HG03139 (cell line): Measurements from ENCODE around the gene ZNF398.

Experiments
- ATAC-seq: cut with Tn5 transposase; IDR thresholded peaks from one replicate; pipeline ENCODE4 v1.9.1; 2021; ENCODE audit not compliant: unreplicated experiment

ZNF398 gene

DNA sequence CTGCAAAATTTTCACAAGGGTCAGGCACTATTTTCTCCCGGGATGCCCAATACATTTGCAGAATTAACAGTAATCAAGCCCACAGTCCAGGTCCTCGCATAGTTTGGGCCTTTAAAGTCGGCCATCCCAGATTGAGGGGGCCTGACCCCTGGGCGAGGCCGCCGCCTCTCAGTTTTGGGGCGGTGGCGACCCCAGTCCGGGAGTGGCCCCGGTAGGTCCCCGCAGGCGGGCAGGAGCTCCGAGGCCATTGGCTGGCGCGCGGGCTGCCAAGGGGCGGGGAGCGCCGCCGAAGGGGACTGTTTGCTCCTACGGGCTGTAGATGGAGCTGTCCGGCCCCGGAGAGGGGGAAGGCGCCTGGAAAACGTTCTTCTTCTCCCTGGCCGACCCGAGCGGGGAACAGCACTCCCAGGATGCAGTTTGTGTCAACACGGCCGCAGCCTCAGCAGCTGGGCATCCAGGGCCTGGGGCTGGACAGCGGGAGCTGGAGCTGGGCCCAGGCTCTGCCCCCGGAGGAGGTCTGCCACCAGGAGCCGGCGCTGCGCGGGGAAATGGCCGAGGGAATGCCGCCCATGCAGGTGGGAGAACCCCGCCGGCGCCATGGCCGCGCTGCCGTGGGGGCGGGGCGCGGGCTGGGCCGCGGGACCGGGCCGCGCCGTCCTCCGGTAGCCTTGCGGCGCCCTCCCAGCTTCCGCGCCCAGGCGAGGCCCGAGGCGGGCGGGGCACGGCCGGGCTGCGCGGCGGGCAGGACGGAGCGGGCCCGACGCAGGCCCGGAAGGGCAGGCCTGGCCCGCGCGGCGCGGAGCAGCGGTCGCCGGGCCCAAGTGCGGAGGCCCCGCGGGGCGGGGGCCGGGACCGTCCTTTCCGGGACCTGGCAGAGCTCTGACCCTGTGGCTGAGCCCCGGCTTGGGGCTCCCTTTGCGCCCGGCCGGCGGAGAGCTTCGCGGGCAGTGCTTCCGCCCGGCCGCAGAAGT is 48.2 kb downstream of the ZNF398 start, which contains the start of gene ZNF282:
Gene ZNF282 (plus strand): TSS at position 367 of the 971 bp plus-strand sequence. CDS start 44 bp downstream, at position 411.
- peak; percentile 89 for ATAC-seq

DNA sequence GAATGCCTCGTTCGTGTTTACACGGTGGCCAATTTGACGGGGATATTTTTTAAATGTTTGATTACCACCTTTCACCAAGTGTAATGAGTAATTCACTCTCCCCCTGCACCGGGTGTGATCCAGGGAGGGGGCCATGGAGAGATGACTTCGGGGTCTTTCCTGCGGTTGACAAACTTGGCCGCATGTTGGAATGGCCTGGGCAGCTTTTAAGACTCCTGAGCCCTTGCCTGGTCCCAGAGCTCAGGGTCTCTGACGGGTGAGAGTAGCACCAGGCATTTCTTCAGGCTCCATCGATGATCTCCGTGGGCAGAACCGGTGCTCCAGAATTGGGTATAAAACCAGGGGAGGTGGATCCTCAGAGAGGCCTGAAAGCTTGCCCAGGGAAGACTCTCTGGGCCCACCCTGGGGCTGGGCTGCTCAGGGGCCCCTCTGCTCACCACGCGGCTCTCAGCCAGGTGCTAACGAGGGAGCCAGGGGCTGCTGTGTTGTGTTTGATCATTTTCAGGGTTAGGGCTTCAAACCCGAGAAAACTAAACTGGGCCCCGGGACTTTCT is 49.0 kb downstream of the ZNF398 start:
- peak; percentile 9 for ATAC-seq

DNA sequence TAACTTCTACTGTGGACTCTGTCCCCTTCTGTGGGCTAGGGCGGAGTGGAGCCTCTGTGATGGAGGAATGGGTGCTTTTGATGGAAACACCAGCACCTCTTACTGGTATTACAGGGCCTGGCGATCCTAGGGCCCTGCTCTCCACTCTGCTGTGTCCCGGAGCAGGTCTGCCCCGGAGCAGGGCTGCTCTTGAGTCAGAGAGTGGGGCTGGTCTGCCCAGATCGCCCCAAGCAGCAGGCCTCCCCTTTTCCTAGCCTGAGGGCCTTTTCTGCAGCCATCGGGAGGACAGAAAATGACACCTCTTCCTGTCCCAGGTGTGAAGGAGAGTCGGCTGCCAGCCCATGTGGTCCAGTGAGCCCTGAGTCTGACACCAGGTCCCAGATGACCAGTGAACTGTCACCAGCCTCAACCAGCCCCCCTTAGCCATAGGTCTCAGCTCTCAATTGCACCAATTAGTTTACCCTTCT is 49.5 kb downstream of the ZNF398 start:
- peak; percentile 15 for ATAC-seq

DNA sequence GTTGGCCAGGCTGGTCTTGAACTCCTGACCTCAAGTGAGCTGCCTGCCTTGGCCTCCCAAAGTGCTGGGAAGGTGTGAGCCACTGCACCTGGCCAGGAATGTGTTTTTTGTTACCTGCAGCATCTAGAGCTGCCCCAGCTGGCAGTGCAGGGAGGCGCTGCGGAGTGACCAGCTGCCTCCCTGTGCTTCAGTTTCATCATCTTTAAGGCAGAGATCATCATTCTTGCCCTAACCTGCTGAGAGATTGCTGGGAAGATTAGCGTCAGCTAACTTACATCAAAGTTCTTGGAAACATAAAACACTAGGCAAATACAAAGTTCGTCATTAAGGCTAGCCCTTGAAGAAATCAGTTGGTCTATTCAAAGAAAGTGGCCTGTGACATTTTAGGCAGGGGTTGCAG is 50.4 kb downstream of the ZNF398 start:
- ATAC-seq = no peak

DNA sequence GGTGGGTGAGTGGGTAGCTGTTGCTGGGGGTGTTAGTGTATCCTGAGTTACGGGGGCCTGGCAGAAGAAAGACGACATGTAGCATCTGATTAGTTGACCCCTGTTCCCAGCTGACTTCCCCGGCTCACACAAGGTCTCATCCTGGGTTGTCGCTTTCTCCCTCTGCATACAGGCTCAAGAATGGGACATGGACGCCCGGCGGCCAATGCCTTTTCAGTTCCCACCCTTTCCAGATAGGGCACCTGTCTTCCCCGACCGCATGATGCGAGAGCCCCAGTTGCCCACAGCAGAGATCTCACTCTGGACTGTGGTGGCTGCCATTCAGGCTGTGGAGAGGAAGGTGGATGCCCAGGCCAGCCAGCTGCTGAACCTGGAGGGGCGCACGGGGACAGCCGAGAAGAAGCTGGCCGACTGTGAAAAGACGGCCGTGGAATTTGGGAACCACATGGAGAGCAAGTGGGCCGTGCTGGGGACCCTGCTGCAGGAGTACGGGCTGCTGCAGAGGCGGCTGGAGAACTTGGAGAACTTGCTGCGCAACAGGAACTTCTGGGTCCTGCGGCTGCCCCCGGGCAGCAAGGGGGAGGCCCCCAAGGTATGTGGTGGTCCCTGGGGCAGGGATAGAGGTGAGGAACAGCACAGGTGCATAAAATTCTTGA is 51.0 kb downstream of the ZNF398 start:
- no peak for ATAC-seq

DNA sequence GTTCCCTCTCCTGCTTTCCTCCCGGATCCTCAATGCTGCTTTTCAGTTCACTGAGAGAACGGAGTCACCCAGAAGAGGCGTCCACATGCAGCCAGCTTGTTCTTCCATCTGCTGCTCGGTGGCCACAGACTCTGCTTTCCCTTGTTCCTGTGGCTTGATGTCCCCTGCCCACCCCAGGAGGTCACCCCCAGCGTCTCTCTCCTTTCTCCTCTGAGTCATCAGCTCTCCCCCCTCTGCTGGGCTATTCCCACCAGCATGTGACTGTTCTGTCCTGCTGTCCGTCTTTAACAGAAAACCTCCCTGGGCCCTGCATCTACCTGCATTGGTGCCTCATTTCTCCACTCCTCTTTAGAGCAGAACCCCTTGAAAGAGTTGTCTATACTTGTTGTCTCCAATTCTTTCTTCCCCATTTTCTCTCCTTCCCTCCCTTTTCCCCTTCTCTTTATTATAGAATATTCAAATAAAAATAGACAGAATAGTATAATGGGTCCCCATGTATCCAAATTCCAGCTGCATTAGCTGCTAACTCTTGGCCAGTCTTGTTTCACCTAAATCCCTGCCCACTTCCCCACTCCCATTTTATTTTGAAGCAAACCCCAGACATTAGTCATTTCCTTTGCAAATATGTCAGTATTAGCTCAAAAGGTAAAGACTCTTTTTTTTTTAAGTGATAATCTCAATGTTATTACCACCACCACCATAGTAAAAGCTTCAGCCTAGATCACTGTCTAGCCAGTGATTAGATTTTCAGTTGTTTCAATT is 52.2 kb downstream of the ZNF398 start:
- no peak for ATAC-seq

DNA sequence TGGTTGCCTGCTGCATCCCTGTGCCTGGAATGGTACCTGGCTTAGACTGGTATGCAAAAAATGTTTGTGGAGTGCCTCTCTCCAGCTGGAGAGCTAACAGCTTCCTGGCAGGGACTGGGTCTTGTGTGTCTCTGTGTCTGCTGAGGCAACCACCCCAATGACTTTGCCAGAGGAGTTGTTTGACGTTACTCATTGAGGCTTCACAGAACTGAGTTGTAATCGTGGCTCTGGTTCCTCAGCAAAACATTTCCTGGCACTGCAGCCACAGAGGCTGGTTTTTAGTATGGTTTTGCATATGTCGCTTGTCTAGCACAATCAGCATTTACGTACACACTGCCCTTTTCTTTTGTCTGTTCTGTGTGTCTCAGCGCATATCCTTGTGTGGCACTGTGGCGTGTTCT is 55.6 kb downstream of the ZNF398 start:
- no peak for ATAC-seq

DNA sequence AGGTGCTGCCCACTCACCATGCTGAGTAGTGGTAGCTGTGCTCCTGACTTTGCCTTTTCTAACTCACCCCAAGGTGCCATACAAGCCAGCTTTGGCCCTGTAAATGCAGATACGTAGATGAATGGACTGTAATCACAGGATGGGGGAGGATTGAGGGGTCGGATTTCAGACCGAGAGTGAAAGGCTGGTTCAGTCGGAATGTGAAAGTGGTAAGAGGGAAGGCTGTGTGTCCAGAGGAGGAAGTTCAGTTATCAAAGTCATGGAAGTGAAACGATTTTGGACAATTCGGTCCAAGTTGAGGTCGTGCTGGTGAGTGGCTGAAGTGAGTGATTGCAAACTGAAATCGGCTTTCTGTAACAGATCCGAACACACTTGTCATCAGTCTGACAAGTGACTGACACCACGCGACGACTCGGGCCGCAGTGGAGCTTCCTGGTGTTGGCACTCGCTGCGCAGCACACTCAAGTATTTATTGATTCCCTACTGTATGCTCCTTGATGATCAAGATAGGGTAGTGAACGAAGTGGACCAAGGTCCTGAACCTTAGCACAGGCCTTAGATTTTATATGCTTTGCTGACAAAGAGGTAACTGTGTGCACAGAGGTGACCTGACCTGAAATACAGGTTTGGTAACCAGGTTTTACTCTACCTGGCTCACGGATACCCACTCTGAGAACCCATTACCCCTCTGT is 58.6 kb downstream of the ZNF398 start:
- ATAC-seq = no peak

DNA sequence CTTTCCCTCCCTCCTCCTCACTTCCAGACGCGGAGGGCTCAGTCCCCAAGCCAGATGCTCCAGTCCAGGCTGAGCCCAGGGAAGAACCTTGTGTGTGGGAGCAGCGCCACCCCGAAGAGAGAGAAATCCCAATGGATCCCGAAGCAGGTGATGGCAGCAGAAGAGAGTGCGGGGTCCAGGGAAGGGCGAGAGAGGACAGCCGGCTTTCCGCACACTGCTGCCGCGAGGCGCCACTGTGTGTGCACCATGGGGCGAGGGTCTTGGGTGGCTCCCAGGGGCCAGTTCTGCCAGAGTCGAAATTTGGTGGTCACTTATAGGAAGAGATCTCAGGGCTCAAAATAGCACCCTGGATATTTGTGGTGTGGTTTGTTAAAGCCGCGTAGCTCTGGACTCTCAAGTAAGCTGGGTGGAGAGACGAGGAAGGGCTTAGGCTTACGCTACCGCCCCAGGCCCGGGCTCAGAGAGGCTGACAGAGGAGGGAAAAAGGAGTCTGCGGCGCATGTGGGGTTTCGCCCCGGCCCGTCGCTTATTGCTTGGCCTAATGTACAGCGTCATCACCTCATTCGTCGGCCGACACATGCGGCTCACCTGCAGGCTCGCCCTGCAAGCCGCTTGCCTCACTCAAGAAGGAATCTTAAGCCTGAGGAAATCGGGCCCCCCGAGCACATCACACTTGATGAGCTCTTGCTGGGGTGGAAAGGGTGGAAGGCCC is 60.2 kb downstream of the ZNF398 start:
- no peak for ATAC-seq

DNA sequence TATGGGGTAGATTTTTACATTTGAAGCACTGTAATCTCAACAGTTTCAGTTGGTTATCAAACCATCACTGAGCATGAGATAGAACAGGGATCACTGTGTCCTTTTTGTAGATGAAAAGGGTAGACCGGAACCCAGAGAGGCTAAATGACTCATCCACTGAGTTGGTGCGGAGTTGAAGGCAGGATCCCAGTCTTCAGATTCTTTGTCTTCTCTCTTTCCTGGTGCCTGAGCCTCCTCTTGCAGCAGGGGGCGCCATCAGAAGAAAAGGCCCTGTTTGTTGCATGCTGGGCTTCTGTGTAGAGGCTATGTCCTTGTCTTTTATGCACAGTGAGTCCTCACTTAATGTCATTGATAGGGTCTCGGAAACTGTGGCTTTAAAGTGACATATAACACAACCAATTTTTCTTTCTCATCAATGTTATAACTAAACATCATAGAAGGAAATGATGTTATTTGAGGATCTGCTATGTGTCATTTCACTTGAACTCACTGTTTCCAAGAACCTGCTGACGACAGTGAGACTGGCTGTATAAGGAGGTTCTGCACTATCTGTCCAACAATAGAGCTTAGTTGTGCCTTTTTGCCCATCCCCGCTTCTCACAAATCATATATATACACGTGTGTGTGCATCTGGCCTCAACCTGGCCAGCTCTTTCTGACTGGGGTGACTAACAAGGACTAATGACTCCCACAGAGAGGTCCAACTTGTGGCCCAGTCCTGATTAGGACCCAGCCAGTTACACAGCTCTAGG is 62.4 kb downstream of the ZNF398 start:
- ATAC-seq = no peak

DNA sequence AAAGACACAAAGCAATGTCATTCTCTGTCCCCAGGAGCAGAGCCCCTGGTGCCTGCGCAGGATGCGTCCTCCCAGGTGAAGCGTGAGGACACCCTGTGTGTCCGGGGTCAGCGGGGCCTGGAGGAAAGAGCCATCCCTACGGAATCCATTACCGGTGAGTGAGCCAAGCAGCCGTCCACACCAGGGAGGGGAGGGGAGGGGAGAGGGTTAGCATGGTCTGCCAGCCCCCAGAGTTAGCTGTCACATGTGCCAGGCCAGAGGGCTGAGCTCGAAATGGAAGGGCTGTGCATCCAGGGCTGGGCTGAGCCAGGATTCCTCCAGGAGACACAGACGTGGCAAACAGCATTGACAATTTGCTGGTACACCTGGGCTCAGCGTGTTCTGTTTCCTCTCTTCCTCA is 63.3 kb downstream of the ZNF398 start:
- ATAC-seq = no peak

DNA sequence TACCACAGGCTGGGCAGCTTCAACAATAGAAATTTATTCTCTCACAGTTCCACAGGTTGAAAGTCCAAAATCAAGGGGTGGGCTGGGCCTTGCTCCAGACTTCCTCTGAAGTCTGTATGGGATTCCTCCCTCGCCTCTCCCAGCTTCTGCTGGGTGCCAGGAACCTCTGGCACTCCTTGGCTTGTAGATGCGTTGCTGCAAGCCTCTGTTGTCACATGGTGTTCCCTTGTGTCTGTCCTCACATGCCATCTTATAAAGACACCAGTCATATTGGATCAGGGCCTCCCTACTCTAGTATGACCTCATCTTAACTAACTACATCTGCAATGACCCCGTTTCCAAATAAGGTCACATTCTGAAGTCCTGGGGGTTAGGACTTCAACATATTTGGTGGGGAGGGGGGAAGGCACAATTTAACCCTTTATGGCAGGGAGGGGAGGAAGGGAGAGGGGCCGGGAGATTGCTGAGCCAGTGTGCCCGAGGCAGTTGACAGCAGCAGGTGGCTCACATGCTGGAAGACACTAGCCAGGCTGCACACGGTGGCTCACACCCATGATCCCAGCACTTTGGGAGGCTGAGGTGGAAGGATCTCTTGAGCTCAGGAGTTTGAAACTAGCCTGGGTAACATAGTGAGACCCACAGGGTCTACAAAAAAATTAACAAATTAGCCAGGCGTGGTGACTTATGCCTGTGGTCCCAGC is 66.9 kb downstream of the ZNF398 start:
- no peak for ATAC-seq

DNA sequence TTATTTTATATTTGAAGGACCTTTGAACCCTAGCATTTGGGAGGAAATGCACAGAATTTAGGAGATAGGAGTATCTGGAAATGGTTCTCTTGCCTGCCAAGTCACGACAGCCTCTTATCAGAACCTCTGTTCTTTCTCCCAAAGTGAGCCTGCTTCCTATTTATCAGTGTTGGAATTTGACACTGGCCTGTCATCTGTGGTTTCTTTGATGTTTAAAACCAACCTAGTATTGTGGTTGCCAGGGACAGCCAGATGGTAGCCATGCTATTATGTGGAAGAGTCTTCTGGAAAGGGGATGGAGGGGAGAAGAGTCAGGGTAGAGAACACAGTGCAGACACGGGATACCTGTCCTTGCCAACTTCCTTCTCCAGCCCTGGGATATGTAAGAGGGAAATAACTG is 69.1 kb downstream of the ZNF398 start:
- no peak for ATAC-seq

DNA sequence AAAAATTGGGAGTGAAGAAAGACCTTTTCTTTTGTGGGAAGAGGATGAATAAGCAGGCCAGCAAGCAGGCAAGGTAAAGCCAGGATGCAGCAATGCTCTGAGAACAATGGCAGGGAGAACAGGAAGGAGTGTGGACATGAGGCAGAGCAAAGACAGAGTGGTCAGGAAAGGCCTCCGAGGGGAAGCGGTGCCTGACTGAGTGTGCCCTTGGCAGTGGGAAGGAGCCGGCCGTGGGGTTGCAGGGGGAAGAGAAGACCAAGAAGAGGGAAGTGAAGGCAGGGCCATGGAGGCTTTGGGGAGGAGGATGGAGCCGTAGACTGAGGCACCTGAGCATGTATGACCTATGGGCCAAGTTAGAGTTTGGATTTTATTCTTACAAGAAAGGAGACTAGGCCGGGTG is 70.3 kb downstream of the ZNF398 start:
- ATAC-seq = no peak

DNA sequence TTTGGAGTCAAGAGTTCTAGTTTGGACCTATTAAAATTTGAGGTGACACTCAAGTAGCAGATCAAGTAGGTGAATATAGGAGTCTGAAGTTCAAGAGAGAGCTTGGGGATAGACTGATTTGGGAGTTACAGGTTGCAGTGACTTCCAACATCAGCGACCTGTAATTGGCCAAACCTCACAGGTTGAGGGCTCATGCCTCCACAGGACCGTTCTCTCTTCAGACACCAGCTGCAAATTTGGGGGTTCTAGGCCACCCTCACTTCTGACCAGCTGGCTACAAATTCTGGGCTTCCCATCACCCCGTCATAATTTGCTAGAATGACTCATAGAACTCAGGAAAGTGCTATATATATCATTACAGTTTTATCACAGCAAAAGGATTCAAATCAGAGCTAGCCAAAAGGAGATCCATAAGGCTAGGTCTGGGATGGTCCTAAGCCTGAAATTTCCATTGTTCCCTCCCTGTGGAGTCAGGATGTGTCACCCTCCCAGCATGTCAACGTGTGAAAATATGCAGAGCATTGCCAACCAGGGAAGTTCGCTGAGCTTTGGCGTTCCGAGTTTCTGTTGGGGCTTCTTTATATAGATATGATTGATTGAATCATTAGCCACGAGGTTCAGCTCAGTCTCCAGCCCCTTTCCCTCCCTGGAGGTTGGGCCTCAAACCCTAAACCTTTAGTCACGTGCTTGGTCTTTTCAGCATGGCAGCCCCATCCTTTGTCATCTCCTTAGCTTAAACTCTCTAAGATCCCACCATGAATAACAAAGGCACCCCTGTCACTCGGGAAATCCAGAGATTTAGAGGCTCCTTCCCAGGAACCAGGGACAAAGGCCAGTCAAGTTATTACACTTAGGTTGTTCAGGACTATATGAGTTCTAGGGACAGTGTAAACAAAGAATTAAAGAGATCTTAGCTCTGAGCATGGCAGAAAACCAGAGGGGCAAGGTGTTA is 71.5 kb downstream of the ZNF398 start:
- ATAC-seq = no peak

DNA sequence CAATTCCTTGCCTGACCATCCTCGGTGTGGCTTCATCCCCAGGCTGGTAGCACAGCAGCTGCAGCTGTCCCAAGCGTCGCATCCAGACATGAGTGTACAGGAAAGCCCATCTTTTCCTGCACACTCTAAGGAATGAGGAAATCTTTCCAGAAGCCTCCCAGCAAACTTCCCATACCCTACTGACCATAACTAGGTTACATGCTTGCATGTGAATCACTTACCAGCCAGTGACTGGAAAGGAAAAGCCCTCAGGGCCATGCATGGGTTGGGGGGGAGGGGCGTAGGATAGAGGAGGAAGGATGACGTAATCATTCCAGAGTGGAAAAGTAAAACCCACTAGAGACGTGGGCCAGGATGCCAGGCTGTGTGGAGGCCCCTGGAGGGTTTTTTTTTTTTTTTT is 73.3 kb downstream of the ZNF398 start:
- ATAC-seq = no peak

DNA sequence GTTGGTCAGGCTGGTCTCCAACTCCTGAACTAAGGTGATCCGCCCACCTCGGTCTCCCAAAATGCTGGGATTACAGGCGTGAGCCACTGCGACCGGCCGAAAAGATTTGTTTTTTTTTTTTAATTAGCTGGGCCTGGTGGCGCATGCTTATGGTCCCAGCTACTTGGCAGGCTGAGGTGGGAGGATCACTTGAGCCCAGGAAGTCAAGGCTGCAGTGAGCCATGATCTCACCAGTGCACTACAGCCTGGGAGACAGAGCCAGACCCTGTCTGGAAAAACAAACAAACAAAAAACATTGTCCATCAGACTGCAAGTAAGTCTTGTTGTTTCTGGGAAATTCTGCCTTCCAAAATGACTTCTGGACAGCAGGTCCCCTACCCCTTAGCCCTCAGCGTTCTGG is 75.9 kb downstream of the ZNF398 start:
- ATAC-seq = no peak
